ENCODE results near the gene AQP6.

Gene AQP6

GRCh38 chr12:49943625-49943960, 29.2 kb upstream of the AQP6 start:
- Histone ChIP-seq H3K27ac (ENCODE audit: low read length) (no peak overlapping the region), H3K4me1 (ENCODE audit: control insufficient read depth, insufficient read depth, low read length) (peaks cover 6% of the 10 kb centered on the region), H3K9me3 (ENCODE audit: control insufficient read depth, insufficient read depth, low read length) (no peaks in the 10 kb centered on the region), H3K27me3 (ENCODE audit: control insufficient read depth, insufficient read depth, low read length) (no peaks in the 10 kb centered on the region), H3K36me3 (ENCODE audit: control insufficient read depth, insufficient read depth, low read length) (no peaks in the 10 kb centered on the region), H3K4me3 (ENCODE audit: low read length) (no peak overlapping the region)
- no CpG with 5 or more reads among the region's 1 CpG for WGBS (ENCODE audit: insufficient coverage, insufficient read length)
- DNase-seq (ENCODE audit: low read depth, low spot score) = no peak

GRCh38 chr12:49944046-49944445, 28.7 kb upstream of the AQP6 start:
- no peaks in the 10 kb centered on the region for H3K36me3 ChIP-seq (ENCODE audit: control insufficient read depth, insufficient read depth, low read length)
- peaks cover 6% of the 10 kb centered on the region for H3K4me1 ChIP-seq (ENCODE audit: control insufficient read depth, insufficient read depth, low read length)
- no CpG with 5 or more reads among the region's 5 CpGs for WGBS (ENCODE audit: insufficient coverage, insufficient read length)
- no peak overlapping the region for H3K4me3 ChIP-seq (ENCODE audit: low read length)
- no peaks in the 10 kb centered on the region for H3K9me3 ChIP-seq (ENCODE audit: control insufficient read depth, insufficient read depth, low read length)
- no peak for DNase-seq (ENCODE audit: low read depth, low spot score)
- no peak overlapping the region for H3K27ac ChIP-seq (ENCODE audit: low read length)
- H3K27me3 ChIP-seq (ENCODE audit: control insufficient read depth, insufficient read depth, low read length) = no peaks in the 10 kb centered on the region

- no peak for DNase-seq (ENCODE audit: low read depth, low spot score)
- no peaks in the 10 kb centered on the region for H3K9me3 ChIP-seq (ENCODE audit: control insufficient read depth, insufficient read depth, low read length)
- WGBS (ENCODE audit: insufficient coverage, insufficient read length) = no CpG with 5 or more reads among the region's 3 CpGs
- peaks cover 6% of the 10 kb centered on the region for H3K4me1 ChIP-seq (ENCODE audit: control insufficient read depth, insufficient read depth, low read length)
- H3K27ac ChIP-seq (ENCODE audit: low read length) = no peak overlapping the region
- H3K4me3 ChIP-seq (ENCODE audit: low read length) = no peak overlapping the region
- no peaks in the 10 kb centered on the region for H3K36me3 ChIP-seq (ENCODE audit: control insufficient read depth, insufficient read depth, low read length)
- no peaks in the 10 kb centered on the region for H3K27me3 ChIP-seq (ENCODE audit: control insufficient read depth, insufficient read depth, low read length)
Measured at GRCh38 chr12:49944718-49945117, 28.0 kb upstream of the AQP6 start.

- no peak overlapping the region for H3K27ac ChIP-seq (ENCODE audit: low read length)
Measured at GRCh38 chr12:49945394-49946080, 27.2 kb upstream of the AQP6 start.

GRCh38 chr12:49946086-49946485, 26.7 kb upstream of the AQP6 start:
- H3K36me3 ChIP-seq (ENCODE audit: control insufficient read depth, insufficient read depth, low read length) = no peaks in the 10 kb centered on the region
- no peaks in the 10 kb centered on the region for H3K27me3 ChIP-seq (ENCODE audit: control insufficient read depth, insufficient read depth, low read length)
- no peak for DNase-seq (ENCODE audit: low read depth, low spot score)
- no CpG with 5 or more reads among the region's 9 CpGs for WGBS (ENCODE audit: insufficient coverage, insufficient read length)
- no peak overlapping the region for H3K4me3 ChIP-seq (ENCODE audit: low read length)
- peaks cover 6% of the 10 kb centered on the region for H3K4me1 ChIP-seq (ENCODE audit: control insufficient read depth, insufficient read depth, low read length)
- no peak overlapping the region for H3K27ac ChIP-seq (ENCODE audit: low read length)
- no peaks in the 10 kb centered on the region for H3K9me3 ChIP-seq (ENCODE audit: control insufficient read depth, insufficient read depth, low read length)

More at GRCh38 chr12:49945394-49946080, 27.2 kb upstream of the AQP6 start:
- Histone ChIP-seq H3K4me1 (ENCODE audit: control insufficient read depth, insufficient read depth, low read length) (peaks cover 6% of the 10 kb centered on the region), H3K4me3 (ENCODE audit: low read length) (no peak overlapping the region; the same call in 1 of the 2 replicates), H3K9me3 (ENCODE audit: control insufficient read depth, insufficient read depth, low read length) (no peaks in the 10 kb centered on the region), H3K36me3 (ENCODE audit: control insufficient read depth, insufficient read depth, low read length) (no peaks in the 10 kb centered on the region), H3K27me3 (ENCODE audit: control insufficient read depth, insufficient read depth, low read length) (no peaks in the 10 kb centered on the region)
- WGBS (ENCODE audit: insufficient coverage, insufficient read length) = no CpG with 5 or more reads among the region's 28 CpGs
- peak; percentile 87 for DNase-seq (ENCODE audit: low read depth, low spot score)

GRCh38 chr12:49946497-49946896, 26.2 kb upstream of the AQP6 start:
- Histone ChIP-seq H3K4me3 (ENCODE audit: low read length) (no peak overlapping the region), H3K4me1 (ENCODE audit: control insufficient read depth, insufficient read depth, low read length) (peaks cover 6% of the 10 kb centered on the region), H3K27ac (ENCODE audit: low read length) (no peak overlapping the region), H3K36me3 (ENCODE audit: control insufficient read depth, insufficient read depth, low read length) (no peaks in the 10 kb centered on the region), H3K27me3 (ENCODE audit: control insufficient read depth, insufficient read depth, low read length) (no peaks in the 10 kb centered on the region), H3K9me3 (ENCODE audit: control insufficient read depth, insufficient read depth, low read length) (no peaks in the 10 kb centered on the region)
- WGBS (ENCODE audit: insufficient coverage, insufficient read length) = no CpG with 5 or more reads among the region's 3 CpGs
- DNase-seq (ENCODE audit: low read depth, low spot score) = no peak

- no peaks in the 10 kb centered on the region for H3K9me3 ChIP-seq (ENCODE audit: control insufficient read depth, insufficient read depth, low read length)
- no peaks in the 10 kb centered on the region for H3K36me3 ChIP-seq (ENCODE audit: control insufficient read depth, insufficient read depth, low read length)
- no CpG with 5 or more reads among the region's 7 CpGs for WGBS (ENCODE audit: insufficient coverage, insufficient read length)
- H3K27me3 ChIP-seq (ENCODE audit: control insufficient read depth, insufficient read depth, low read length) = no peaks in the 10 kb centered on the region
- no peak overlapping the region for H3K27ac ChIP-seq (ENCODE audit: low read length)
- no peak for DNase-seq (ENCODE audit: low read depth, low spot score)
- no peak overlapping the region for H3K4me3 ChIP-seq (ENCODE audit: low read length)
- peaks cover 6% of the 10 kb centered on the region for H3K4me1 ChIP-seq (ENCODE audit: control insufficient read depth, insufficient read depth, low read length)
Measured at GRCh38 chr12:49947593-49948226, 25.0 kb upstream of the AQP6 start.

GRCh38 chr12:49948866-49949845, 23.6 kb upstream of the AQP6 start:
- no peak for DNase-seq (ENCODE audit: low read depth, low spot score)
- Histone ChIP-seq H3K4me3 (ENCODE audit: low read length) (no peak overlapping the region), H3K9me3 (ENCODE audit: control insufficient read depth, insufficient read depth, low read length) (no peaks in the 10 kb centered on the region), H3K27me3 (ENCODE audit: control insufficient read depth, insufficient read depth, low read length) (no peaks in the 10 kb centered on the region), H3K36me3 (ENCODE audit: control insufficient read depth, insufficient read depth, low read length) (no peaks in the 10 kb centered on the region), H3K27ac (ENCODE audit: low read length) (no peak overlapping the region), H3K4me1 (ENCODE audit: control insufficient read depth, insufficient read depth, low read length) (peaks cover 6% of the 10 kb centered on the region)
- WGBS (ENCODE audit: insufficient coverage, insufficient read length) = no CpG with 5 or more reads among the region's 13 CpGs

- Histone ChIP-seq H3K27ac (ENCODE audit: low read length) (no peak overlapping the region), H3K27me3 (ENCODE audit: control insufficient read depth, insufficient read depth, low read length) (no peaks in the 10 kb centered on the region; the same call in 1 of the 2 replicates), H3K4me1 (ENCODE audit: control insufficient read depth, insufficient read depth, low read length) (peaks cover 6% of the 10 kb centered on the region), H3K4me3 (ENCODE audit: low read length) (no peak overlapping the region), H3K36me3 (ENCODE audit: control insufficient read depth, insufficient read depth, low read length) (no peaks in the 10 kb centered on the region), H3K9me3 (ENCODE audit: control insufficient read depth, insufficient read depth, low read length) (no peaks in the 10 kb centered on the region)
- no CpG with 5 or more reads among the region's 3 CpGs for WGBS (ENCODE audit: insufficient coverage, insufficient read length)
- no peak for DNase-seq (ENCODE audit: low read depth, low spot score)
Measured at GRCh38 chr12:49949866-49950265, 22.9 kb upstream of the AQP6 start.
